HEK293 (cell line): Measurements from ENCODE around the gene MMP19.

Experiments used
- CTCF ChIA-PET: fragments of 350-600 bp; formaldehyde crosslinking; extraction: SDS; loops from one replicate; lab custom pipeline; 2021; ENCODE audit warnings: antibody characterized with exemption; lab: Yijun Ruan, JAX
- POLR2A ChIA-PET: fragments of 300-600 bp; formaldehyde crosslinking; extraction: SDS; loops from one replicate; lab custom pipeline; 2020; ENCODE audit warnings: antibody characterized with exemption, inconsistent platforms; lab: Yijun Ruan, JAX
- H3K27ac ChIP-seq: fragments of 200-500 bp; sonication (Bioruptor generic); 2 replicates; pipeline ENCODE4 v1.5.1; 2014; ENCODE audit warnings: low read depth, low read length, control low read depth, inconsistent platforms; ENCODE audit errors: extremely low read depth
- H3K36me3 ChIP-seq, 2 experiments: fragments of 200-500 bp in 1 of 2; sonication (Bioruptor generic) in 1 of 2; 1 replicate in 1 of 2; 2 replicates in 1 of 2; pipeline ENCODE4 v1.5.1; 2014 to 2017; ENCODE audit warnings: inconsistent platforms in 2 of 2, low read length in 2 of 2; ENCODE audit not compliant: control insufficient read depth in 2 of 2, insufficient read depth in 1 of 2
- H3K4me1 ChIP-seq: fragments of 200-500 bp; sonication (Bioruptor generic); 2 replicates; pipeline ENCODE4 v1.5.1; 2014; ENCODE audit warnings: mild to moderate bottlenecking, low read length, inconsistent platforms; ENCODE audit not compliant: control insufficient read depth, insufficient read depth
- H3K4me3 ChIP-seq: 2 replicates; pipeline ENCODE4 v1.5.1; 2011; ENCODE audit warnings: low read depth, mild to moderate bottlenecking, control low read depth, low read length, moderate library complexity
- H3K9me3 ChIP-seq: fragments of 200-500 bp; sonication (Bioruptor generic); 2 replicates; pipeline ENCODE4 v1.5.1; 2014; ENCODE audit warnings: low read depth, low read length, inconsistent platforms; ENCODE audit not compliant: control insufficient read depth, insufficient read depth
- GLIS1 ChIP-seq: fragments of 450-650 bp; formaldehyde crosslinking; IDR thresholded peaks from 2 replicates; pipeline ENCODE4 v1.5.1; 2016; ENCODE audit warnings: missing biosample characterization, missing genetic modification characterization
- GLIS2 ChIP-seq: fragments of 450-650 bp; formaldehyde crosslinking; IDR thresholded peaks from 2 replicates; pipeline ENCODE4 v1.5.1; 2016; ENCODE audit warnings: missing biosample characterization, missing genetic modification characterization
- IKZF3 ChIP-seq: fragments of 450-650 bp; IDR thresholded peaks from 2 replicates; pipeline ENCODE4 v1.5.0; 2018; ENCODE audit warnings: missing biosample characterization, mild to moderate bottlenecking, missing genetic modification characterization, moderate library complexity
- KLF8 ChIP-seq: fragments of 450-650 bp; formaldehyde crosslinking; IDR thresholded peaks from 2 replicates; pipeline ENCODE4 v1.5.1; 2016; ENCODE audit warnings: missing biosample characterization, missing genetic modification characterization
- MZF1 ChIP-seq: fragments of 450-650 bp; formaldehyde crosslinking; IDR thresholded peaks from 2 replicates; pipeline ENCODE4 v1.5.1; 2017; ENCODE audit warnings: missing biosample characterization, missing genetic modification characterization, borderline replicate concordance
- PRDM6 ChIP-seq: fragments of 450-650 bp; formaldehyde crosslinking; IDR thresholded peaks from 2 replicates; pipeline ENCODE4 v1.5.1; 2017; ENCODE audit warnings: missing biosample characterization, missing genetic modification characterization
- SALL2 ChIP-seq: fragments of 450-650 bp; formaldehyde crosslinking; IDR thresholded peaks from 2 replicates; pipeline ENCODE4 v1.5.0; 2017; ENCODE audit warnings: missing biosample characterization, mild to moderate bottlenecking, missing genetic modification characterization, borderline replicate concordance
- TSHZ1 ChIP-seq: fragments of 450-650 bp; formaldehyde crosslinking; IDR thresholded peaks from 2 replicates; pipeline ENCODE4 v1.5.1; 2016; ENCODE audit warnings: missing biosample characterization, missing genetic modification characterization, borderline replicate concordance
- ZBTB26 ChIP-seq: fragments of 450-650 bp; formaldehyde crosslinking; optimal IDR thresholded peaks from 2 replicates; pipeline ENCODE3; 2016; ENCODE audit warnings: missing biosample characterization, mild to moderate bottlenecking, missing genetic modification characterization
- ZBTB7A ChIP-seq: fragments of 450-650 bp; formaldehyde crosslinking; IDR thresholded peaks from 2 replicates; pipeline ENCODE4 v1.5.1; 2016; ENCODE audit warnings: low read depth, missing biosample characterization, missing genetic modification characterization
- ZBTB8A ChIP-seq: fragments of 450-650 bp; formaldehyde crosslinking; IDR thresholded peaks from 2 replicates; pipeline ENCODE4 v1.5.1; 2016; ENCODE audit warnings: missing biosample characterization, missing genetic modification characterization
- ZFP37 ChIP-seq: fragments of 450-650 bp; formaldehyde crosslinking; IDR thresholded peaks from 2 replicates; pipeline ENCODE4 v1.5.1; 2016; ENCODE audit warnings: missing biosample characterization, missing genetic modification characterization
- ZNF2 ChIP-seq: fragments of 450-650 bp; formaldehyde crosslinking; IDR thresholded peaks from 2 replicates; pipeline ENCODE4 v1.5.1; 2016; ENCODE audit warnings: missing biosample characterization, missing genetic modification characterization
- ZNF335 ChIP-seq: fragments of 450-650 bp; formaldehyde crosslinking; conservative IDR thresholded peaks from 2 replicates; pipeline ENCODE4 v1.5.1; 2016; ENCODE audit warnings: missing biosample characterization, missing genetic modification characterization
- ZNF394 ChIP-seq: fragments of 450-650 bp; formaldehyde crosslinking; IDR thresholded peaks from 2 replicates; pipeline ENCODE4 v1.5.1; 2016; ENCODE audit warnings: missing biosample characterization, missing genetic modification characterization, mild to moderate bottlenecking, moderate library complexity, borderline replicate concordance
- ZNF416 ChIP-seq: fragments of 450-650 bp; formaldehyde crosslinking; IDR thresholded peaks from 2 replicates; pipeline ENCODE4 v1.5.1; 2016; ENCODE audit warnings: missing biosample characterization, missing genetic modification characterization
- ZNF510 ChIP-seq: fragments of 450-650 bp; formaldehyde crosslinking; IDR thresholded peaks from 2 replicates; pipeline ENCODE4 v1.5.1; 2018; ENCODE audit warnings: mild to moderate bottlenecking, missing genetic modification characterization, missing biosample characterization; ENCODE audit not compliant: insufficient replicate concordance
- ZNF560 ChIP-seq: fragments of 450-650 bp; formaldehyde crosslinking; IDR thresholded peaks from 2 replicates; pipeline ENCODE4 v1.5.1; 2017; ENCODE audit warnings: missing biosample characterization, missing genetic modification characterization, borderline replicate concordance
- ZNF645 ChIP-seq: fragments of 450-650 bp; formaldehyde crosslinking; IDR thresholded peaks from 2 replicates; pipeline ENCODE4; 2016; ENCODE audit warnings: missing biosample characterization, missing genetic modification characterization
- ZNF660 ChIP-seq: fragments of 450-650 bp; IDR thresholded peaks from 2 replicates; pipeline ENCODE4 v1.5.1; 2018; ENCODE audit warnings: missing biosample characterization, mild to moderate bottlenecking, missing genetic modification characterization
- ZNF76 ChIP-seq: fragments of 450-650 bp; formaldehyde crosslinking; IDR thresholded peaks from 2 replicates; pipeline ENCODE4; 2016; ENCODE audit warnings: low read depth, missing biosample characterization, missing genetic modification characterization, borderline replicate concordance
- ZNF768 ChIP-seq: fragments of 450-650 bp; formaldehyde crosslinking; IDR thresholded peaks from 2 replicates; pipeline ENCODE4 v1.5.1; 2018; ENCODE audit warnings: missing biosample characterization, mild to moderate bottlenecking, missing genetic modification characterization
- ZNF792 ChIP-seq: fragments of 450-650 bp; formaldehyde crosslinking; IDR thresholded peaks from 2 replicates; pipeline ENCODE4 v1.5.1; 2016; ENCODE audit warnings: missing biosample characterization, missing genetic modification characterization
- ZNF843 ChIP-seq: fragments of 450-650 bp; formaldehyde crosslinking; IDR thresholded peaks from 2 replicates; pipeline ENCODE4 v1.5.1; 2016; ENCODE audit warnings: missing biosample characterization, missing genetic modification characterization
- ZSCAN23 ChIP-seq: fragments of 450-650 bp; formaldehyde crosslinking; IDR thresholded peaks from 2 replicates; pipeline ENCODE4 v1.5.1; 2016; ENCODE audit warnings: missing biosample characterization, missing genetic modification characterization

MMP19 gene

GRCh38 chr12:55818140-55818728 lies 24.5 kb downstream of the MMP19 start (continued):
- peak; percentile 14; the same call in 1 of the 2 replicates for TF ChIP-seq GLIS2
- TF ChIP-seq ZNF2 (tag by site-specific recombination): peak; percentile 50; the same call in 1 of the 2 replicates
- TF ChIP-seq ZNF843 (tag by site-specific recombination): peak; percentile 27; the same call in 1 of the 2 replicates
- TF ChIP-seq MZF1 (tag by site-specific recombination): 0 out of 2 replicates have a peak, but pooled peaks have one; percentile 27
- TF ChIP-seq TSHZ1 (tag by site-specific recombination): no peak
- TF ChIP-seq KLF8 (tag by site-specific recombination): peak; percentile 91
- no peak for TF ChIP-seq GLIS1 (tag by site-specific recombination)
- TF ChIP-seq ZNF645: no peak
- no peak for TF ChIP-seq PRDM6 (tag by site-specific recombination)

- peaks cover 6% of the 10 kb centered on the region; the same call in 1 of the 2 replicates for H3K4me1 ChIP-seq
- H3K36me3 ChIP-seq: peaks cover 51 to 62% of the 10 kb centered on the region in 2 experiments
- CTCF ChIA-PET: interaction anchor here (0.5 to 7.0 kb wide), 10 partner anchors 13 to 123 kb away, joined by 3 to 67 read pairs (median 4); partner anchors contain the start of gene DGKA
- peak within 1 kb of the TSS; percentile 83 for H3K4me3 ChIP-seq
- POLR2A ChIA-PET: interaction anchor here (0.6 to 6.8 kb wide), 35 partner anchors 9 to 934 kb away, joined by 3 to 170 read pairs (median 4); partner anchors contain the start of genes BLOC1S1, CD63, DNAJC14 and ESYT1
- no peaks in the 10 kb centered on the region for H3K9me3 ChIP-seq
- peak within 1 kb of the TSS; percentile 72 for H3K27ac ChIP-seq
- peak; percentile 35; the same call in 1 of the 2 replicates for TF ChIP-seq ZNF660 (tag by site-specific recombination)
- peak; percentile 78 for TF ChIP-seq ZFP37 (tag by site-specific recombination)
- TF ChIP-seq GLIS1 (tag by site-specific recombination): peak; percentile 61
- TF ChIP-seq ZBTB8A (tag by site-specific recombination): peak; percentile 48
- TF ChIP-seq ZBTB7A (tag by site-specific recombination): peak; percentile 78; the same call in 1 of the 2 replicates
- TF ChIP-seq SALL2 (tag by site-specific recombination): no peak
- TF ChIP-seq ZNF335 (tag by site-specific recombination): peak; percentile 95; the same call in 1 of the 2 replicates
- no peak for TF ChIP-seq ZNF416 (tag by site-specific recombination)
- peak; percentile 84; the same call in 1 of the 2 replicates for TF ChIP-seq ZSCAN23
- TF ChIP-seq ZNF792 (tag by site-specific recombination): peak; percentile 71; the same call in 1 of the 2 replicates
- TF ChIP-seq ZNF394 (tag by site-specific recombination): peak; percentile 56; the same call in 1 of the 2 replicates
- no peak; the same call in none of the 2 replicates for TF ChIP-seq KLF8 (tag by site-specific recombination)
- TF ChIP-seq ZNF510 (tag by site-specific recombination): no peak
- TF ChIP-seq IKZF3 (tag by site-specific recombination): peak; percentile 6; the same call in 1 of the 2 replicates
- peak; percentile 81; the same call in 1 of the 2 replicates for TF ChIP-seq ZNF76 (tag by site-specific recombination)
- no peak for TF ChIP-seq ZNF560
- TF ChIP-seq ZBTB26 (tag by site-specific recombination): peak; percentile 20
- TF ChIP-seq ZNF768 (tag by site-specific recombination): no peak
These were observed 25.2 kb downstream of the MMP19 start, which contains the start of the genes ORMDL2 and SARNP for GRCh38 chr12:55817345-55818139. TSS of gene ORMDL2 (plus strand) at chr12:55818041. CDS start at chr12:55819000, 959 bp downstream. TSS of gene SARNP (minus strand) at chr12:55817724. CDS start at chr12:55817701, 23 bp downstream.
